IPS DF 4.7 (cell line): ENCODE measurements around the gene WDCP.
"Not testable (repeated sequence)": the region's sequence is repeated elsewhere in the genome, so short reads cannot be mapped to it uniquely, and the experiment has no call there.

Source experiments
- DNase-seq: peaks from one replicate; pipeline ENCODE4 v3.0.0-alpha.2; 2013; ENCODE audit warnings: low spot score; ENCODE audit errors: extremely low read depth

The WDCP gene, protein sequence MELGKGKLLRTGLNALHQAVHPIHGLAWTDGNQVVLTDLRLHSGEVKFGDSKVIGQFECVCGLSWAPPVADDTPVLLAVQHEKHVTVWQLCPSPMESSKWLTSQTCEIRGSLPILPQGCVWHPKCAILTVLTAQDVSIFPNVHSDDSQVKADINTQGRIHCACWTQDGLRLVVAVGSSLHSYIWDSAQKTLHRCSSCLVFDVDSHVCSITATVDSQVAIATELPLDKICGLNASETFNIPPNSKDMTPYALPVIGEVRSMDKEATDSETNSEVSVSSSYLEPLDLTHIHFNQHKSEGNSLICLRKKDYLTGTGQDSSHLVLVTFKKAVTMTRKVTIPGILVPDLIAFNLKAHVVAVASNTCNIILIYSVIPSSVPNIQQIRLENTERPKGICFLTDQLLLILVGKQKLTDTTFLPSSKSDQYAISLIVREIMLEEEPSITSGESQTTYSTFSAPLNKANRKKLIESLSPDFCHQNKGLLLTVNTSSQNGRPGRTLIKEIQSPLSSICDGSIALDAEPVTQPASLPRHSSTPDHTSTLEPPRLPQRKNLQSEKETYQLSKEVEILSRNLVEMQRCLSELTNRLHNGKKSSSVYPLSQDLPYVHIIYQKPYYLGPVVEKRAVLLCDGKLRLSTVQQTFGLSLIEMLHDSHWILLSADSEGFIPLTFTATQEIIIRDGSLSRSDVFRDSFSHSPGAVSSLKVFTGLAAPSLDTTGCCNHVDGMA

GRCh38 chr2:24046930-24047702 is at the start of gene WDCP:
Gene WDCP, minus strand, starts transcription at chr2:24047391. Its CDS starts 7,897 bp downstream, at chr2:24039494.
- DNase-seq: peak; percentile 91

- DNase-seq: not testable (repeated sequence)
These were observed 48.0 kb upstream of the WDCP start for GRCh38 chr2:24095171-24095677.

DNA sequence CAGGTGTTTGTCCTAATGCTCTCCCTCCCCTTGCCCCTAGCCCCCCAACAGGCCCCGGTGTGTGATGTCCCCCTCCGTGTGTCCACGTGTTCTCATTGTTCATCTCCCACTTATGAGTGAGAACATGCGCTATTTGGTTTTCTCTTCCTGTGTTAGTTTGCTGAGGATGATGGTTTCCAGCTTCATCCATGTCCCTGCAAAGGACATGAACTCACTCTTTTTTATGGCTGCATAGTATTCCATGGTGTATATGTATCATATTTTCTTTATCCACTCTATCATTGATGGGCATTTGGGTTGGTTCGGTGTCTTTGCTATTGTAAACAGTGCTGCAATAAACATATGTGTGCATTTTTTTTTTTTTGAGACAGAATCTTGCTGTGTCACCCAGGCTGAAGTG is 46.1 kb upstream of the WDCP start:
- not testable (repeated sequence) for DNase-seq

- DNase-seq: no peak
These were observed 41.7 kb upstream of the WDCP start for GRCh38 chr2:24088821-24089359.

- no peak for DNase-seq
These were observed 39.8 kb upstream of the WDCP start for GRCh38 chr2:24087032-24087431.

DNA sequence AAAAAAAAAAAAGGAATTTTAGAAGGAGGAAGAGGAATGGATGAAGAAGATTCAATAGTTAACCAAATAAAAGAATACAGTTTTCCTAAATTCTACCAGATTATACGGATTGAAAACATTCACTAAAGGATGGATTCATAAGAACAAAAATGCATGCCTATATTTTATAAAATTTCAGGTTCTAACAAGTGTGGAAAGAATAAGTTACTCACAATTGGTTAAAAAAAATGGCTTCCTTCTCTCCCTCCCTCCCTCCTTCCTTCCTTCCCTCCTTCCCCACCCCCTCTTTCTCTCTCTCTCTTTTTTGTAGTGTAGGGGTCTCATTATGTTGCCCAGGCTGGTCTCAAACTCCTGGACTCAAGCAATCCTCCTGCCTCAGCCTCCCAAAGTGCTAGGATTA is 39.0 kb upstream of the WDCP start:
- no peak for DNase-seq

DNA sequence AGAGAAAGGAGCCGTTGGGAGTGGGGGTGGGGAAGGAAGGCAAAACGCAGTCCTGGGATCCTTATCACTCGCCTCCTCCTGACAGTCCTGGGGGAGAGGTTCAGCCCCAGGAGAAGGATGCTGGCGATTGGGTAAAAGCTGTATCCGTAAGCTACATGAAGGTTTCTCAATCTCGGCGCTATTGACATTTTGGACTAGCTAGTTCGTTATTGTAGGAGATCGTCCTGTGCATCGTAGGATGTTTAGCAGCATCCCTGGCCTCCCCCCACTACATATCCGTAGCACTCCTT is 38.0 kb upstream of the WDCP start:
- no peak for DNase-seq

GRCh38 chr2:24084386-24085199 is 37.4 kb upstream of the WDCP start, which contains the start of gene TP53I3:
Gene TP53I3, minus strand, starts transcription at chr2:24084834. Its CDS starts 508 bp downstream, at chr2:24084326.
- DNase-seq: no peak

DNA sequence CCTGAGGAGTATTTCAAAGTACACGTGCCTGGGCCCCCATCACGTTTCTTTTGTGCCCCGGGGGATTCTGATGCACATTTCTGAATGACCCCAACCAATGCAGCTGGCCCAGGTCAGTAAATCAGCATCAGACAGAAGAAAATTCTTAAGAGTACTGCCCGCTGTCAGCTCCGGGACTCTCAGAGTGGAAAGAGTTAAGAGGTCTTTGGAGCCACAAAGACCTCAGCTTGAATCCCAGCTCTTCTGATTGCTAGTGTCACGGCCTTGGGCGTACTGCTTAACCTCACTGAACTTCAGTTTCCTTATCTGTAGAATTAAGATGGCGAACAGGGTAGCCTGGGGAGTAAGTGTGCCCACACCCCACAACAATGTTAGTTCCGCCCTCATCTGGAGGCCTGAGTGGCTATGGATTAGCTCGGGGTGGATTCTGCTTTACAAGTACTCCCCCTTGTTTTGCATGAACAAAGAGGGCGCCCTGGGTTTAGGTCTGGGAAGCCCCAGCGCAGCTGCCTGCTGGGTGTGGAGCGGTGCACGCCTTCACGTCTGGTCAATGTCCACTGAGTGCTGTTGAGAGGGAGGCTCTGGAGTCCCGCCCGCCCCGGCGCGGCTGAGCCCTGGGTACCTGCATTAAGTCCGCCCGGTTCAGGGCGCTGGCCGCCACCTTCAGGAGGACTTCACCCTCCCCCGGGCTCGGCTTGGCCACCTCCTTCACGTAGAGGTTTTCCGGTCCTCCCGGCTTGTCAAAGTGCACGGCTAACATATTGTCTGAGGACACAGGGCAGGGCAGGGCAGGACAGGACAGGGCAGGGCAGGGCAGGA is 36.6 kb upstream of the WDCP start:
- no peak for DNase-seq

DNA sequence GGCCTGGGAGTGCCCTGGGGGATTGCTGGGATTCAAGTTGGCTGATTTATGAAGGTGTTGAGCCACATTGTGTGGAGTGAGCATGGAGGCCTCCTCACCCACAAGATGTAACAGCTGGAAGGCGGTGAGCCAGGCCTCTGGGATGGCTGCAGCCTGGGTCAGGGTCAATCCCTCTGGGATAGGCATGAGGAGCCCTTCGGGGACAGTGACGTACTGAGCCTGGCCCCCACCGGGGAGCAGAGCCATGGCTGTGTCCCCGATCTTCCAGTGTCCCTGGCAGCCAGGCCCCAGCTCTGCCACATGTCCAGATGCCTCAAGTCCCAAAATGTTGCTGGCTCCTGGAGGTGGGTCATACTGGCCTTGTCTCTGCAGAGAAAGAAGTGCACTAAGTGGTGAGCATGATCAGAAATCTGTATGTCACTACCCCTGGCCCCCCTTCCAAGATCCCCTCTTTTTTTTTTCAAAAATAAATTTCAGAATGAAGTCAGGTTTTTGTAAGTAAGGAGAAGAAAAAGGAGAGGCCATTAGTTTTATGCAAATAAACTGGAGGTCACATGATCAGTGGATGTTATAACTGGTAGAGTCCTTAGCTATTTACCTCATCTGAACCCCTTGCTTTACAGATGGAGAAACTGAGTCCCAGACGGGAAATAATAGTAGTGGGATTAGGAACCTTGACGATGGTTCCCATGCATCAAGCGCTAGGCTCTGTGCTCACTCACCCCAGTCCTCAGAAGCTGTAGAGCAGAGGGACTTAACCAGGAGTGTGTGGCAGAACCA is 35.8 kb upstream of the WDCP start:
- DNase-seq: no peak

DNA sequence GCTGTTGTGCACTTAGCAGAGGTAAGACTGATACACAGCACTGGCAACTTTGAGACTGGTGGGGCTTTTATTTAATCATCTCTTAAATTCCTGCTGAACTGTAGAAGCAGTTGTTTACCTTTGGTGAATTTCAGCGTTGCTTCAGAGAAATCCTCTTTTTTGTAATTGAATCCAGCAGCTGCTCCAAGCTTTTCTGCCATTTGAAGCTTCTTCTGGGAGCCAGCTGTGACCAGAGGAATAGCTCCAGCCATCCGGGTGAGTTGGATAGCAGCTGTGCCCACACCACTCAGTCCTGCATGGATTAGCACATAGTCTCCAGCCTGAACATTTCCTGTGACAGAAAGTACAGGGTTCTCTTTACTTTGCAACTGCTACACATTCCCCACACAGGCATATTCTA is 33.5 kb upstream of the WDCP start:
- DNase-seq: no peak

DNA sequence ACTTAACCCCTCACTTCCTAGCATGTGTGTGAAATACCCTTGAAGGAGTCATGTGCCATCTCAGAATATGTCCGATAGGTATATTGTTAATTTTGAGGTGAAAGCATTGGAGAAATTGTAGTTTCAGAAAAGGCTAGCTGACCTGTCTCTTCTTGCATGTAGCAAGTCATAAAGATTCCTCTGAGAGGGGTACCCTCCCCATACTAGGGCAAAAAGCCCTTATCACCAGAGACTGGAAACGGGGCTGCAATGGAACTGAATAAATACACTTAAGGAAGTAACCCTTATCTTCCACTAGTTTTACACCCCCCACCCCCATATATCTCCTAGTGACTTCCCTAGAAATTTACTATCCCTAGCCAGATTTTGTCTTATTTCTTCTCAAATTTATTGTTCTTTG is 30.7 kb upstream of the WDCP start:
- DNase-seq: no peak

- no peak for DNase-seq
These were observed 30.3 kb upstream of the WDCP start for GRCh38 chr2:24077535-24077877.

- no peak for DNase-seq
These were observed 29.8 kb upstream of the WDCP start for GRCh38 chr2:24076849-24077534.

DNA sequence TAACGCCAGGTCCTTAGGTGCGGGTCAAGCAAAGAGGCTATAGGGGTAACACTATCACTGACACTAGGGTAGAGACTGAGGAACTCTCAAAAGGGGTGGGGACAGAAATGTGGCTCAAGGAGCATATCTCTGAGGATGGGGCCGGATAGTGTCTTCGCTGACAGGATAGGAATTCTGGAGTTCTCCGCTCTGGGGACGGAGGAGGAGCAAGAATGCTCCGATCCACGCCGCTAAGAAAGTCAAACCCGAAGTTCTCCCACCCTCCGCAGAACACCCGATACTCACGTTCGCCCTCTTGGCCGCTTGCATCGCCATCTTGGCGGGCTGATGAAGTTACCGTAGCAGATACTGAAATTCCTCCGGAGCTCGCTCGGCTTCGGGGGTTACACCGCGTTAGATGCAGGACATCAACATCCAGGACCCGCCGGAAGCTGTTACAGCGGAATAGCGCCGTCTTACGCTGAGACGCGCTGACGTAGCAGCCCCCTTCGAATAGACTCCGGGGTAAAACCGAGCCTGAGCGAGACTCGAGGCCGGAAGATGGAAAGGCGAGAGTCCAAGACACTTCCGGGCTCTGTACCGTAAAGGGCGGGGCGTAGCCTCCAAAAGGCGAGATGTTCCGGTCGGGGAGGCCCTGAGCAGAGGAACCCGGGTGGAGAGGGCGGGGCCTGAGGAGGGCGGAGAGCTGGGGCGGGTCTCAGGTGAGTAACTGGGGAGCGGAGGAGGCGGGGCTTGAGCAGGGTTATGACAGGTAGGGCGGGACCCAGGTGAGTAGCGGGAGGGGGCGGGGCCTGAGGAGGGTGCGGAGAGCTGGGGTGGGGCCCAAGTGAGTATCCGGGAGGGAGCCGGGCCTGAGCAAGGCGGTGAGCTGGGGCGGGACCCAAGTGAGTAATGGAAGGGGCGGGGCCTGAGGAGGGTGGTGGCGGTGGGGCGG is 29.0 kb upstream of the WDCP start, which contains the start of gene SF3B6:
SF3B6 (minus strand) TSS at position 412 of the 934 bp plus-strand sequence; CDS start at position 315, 97 bp downstream.
- DNase-seq: peak; percentile 98

- DNase-seq: no peak
These were observed 28.1 kb upstream of the WDCP start for GRCh38 chr2:24075259-24075658.

DNA sequence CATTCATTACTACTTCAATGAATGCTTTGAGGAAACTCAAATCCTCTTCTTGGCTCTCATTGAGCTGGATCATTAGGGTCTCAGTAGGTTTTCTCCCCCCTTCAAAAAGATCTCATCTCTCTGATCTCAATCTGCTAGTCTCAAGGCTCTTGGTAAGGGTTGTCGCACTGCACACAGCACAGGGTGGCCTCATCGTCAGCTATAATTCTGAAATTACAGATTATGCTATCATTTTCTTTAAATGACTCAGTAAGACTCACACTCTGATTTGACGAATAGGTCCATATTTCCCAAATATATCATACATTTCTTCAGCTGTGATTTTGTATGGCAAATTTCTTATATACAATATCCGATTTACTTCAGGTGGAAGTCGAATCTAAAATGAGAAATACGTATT is 26.6 kb upstream of the WDCP start:
- no peak for DNase-seq
